H9 (cell line): Measurements from ENCODE around the gene RBMS2. TPM values are rescaled to one million over a fixed set of nuclear protein-coding genes. Genes with fewer than 3 reads are reported as not detected.

ENCODE experiments used
- DNase-seq: peaks from one replicate; pipeline ENCODE4 v3.0.0-alpha.2; 2017
- H2AFZ ChIP-seq: one replicate; pipeline ENCODE4 v1.6.1; 2013; ENCODE audit warnings: mild to moderate bottlenecking, low read length, control low read depth, moderate library complexity
- H2AK5ac ChIP-seq: 2 replicates; pipeline ENCODE4 v1.6.1; 2013; ENCODE audit warnings: low read length, control low read depth, mixed read lengths; ENCODE audit not compliant: insufficient read length
- H2BK120ac ChIP-seq: one replicate; pipeline ENCODE4 v1.6.1; 2013; ENCODE audit warnings: low read depth, mild to moderate bottlenecking, low read length, control low read depth, inconsistent platforms; ENCODE audit not compliant: poor library complexity, severe bottlenecking
- H2BK12ac ChIP-seq: 2 replicates; pipeline ENCODE4 v1.6.1; 2013; ENCODE audit warnings: low read length, control low read depth, mixed read lengths, low read depth; ENCODE audit not compliant: insufficient read length
- H2BK15ac ChIP-seq: 2 replicates; pipeline ENCODE4 v1.6.1; 2013; ENCODE audit warnings: low read depth, low read length, control low read depth
- H2BK20ac ChIP-seq: one replicate; pipeline ENCODE4 v1.6.1; 2013; ENCODE audit warnings: low read depth, mild to moderate bottlenecking, low read length, control low read depth, inconsistent platforms; ENCODE audit not compliant: poor library complexity, severe bottlenecking
- H2BK5ac ChIP-seq: 2 replicates; pipeline ENCODE4 v1.6.1; 2013; ENCODE audit warnings: low read length, control low read depth, mixed read lengths; ENCODE audit not compliant: insufficient read length
- H3K14ac ChIP-seq: 2 replicates; pipeline ENCODE4 v1.6.1; 2013; ENCODE audit warnings: low read length, control low read depth; ENCODE audit not compliant: insufficient read depth
- H3K18ac ChIP-seq: 2 replicates; pipeline ENCODE4 v1.6.1; 2013; ENCODE audit warnings: low read depth, mild to moderate bottlenecking, mixed read lengths, low read length, control low read depth; ENCODE audit not compliant: insufficient read length
- H3K23ac ChIP-seq: 2 replicates; pipeline ENCODE4 v1.6.1; 2013; ENCODE audit warnings: low read length, control low read depth, mixed read lengths, low read depth; ENCODE audit not compliant: insufficient read length
- H3K23me2 ChIP-seq: 2 replicates; pipeline ENCODE4 v1.6.1; 2013; ENCODE audit warnings: low read depth, mild to moderate bottlenecking, mixed read lengths, low read length, control low read depth; ENCODE audit not compliant: insufficient read length, poor library complexity, severe bottlenecking
- H3K27ac ChIP-seq: 2 replicates; pipeline ENCODE4 v1.5.1; 2013; ENCODE audit warnings: low read length, control low read depth, mixed read lengths, low read depth; ENCODE audit not compliant: insufficient read length
- H3K27me3 ChIP-seq: 2 replicates; pipeline ENCODE4 v1.6.1; 2013; ENCODE audit warnings: low read length, control low read depth, inconsistent platforms; ENCODE audit not compliant: insufficient read depth
- H3K4ac ChIP-seq: 2 replicates; pipeline ENCODE4 v1.6.1; 2013; ENCODE audit warnings: low read depth, mild to moderate bottlenecking, control low read depth, inconsistent platforms, low read length, moderate library complexity
- H3K4me1 ChIP-seq: 2 replicates; pipeline ENCODE4 v1.6.1; 2013; ENCODE audit warnings: low read length, control low read depth, inconsistent platforms; ENCODE audit not compliant: insufficient read depth
- H3K4me2 ChIP-seq: 2 replicates; pipeline ENCODE4 v1.6.1; 2013; ENCODE audit warnings: low read length, control low read depth, mixed read lengths; ENCODE audit not compliant: insufficient read length, insufficient read depth
- H3K56ac ChIP-seq: 2 replicates; pipeline ENCODE4 v1.6.1; 2013; ENCODE audit warnings: low read depth, mild to moderate bottlenecking, mixed read lengths, low read length, control low read depth; ENCODE audit not compliant: insufficient read length
- H3K79me1 ChIP-seq: 2 replicates; pipeline ENCODE4 v1.6.1; 2013; ENCODE audit warnings: low read depth, mild to moderate bottlenecking, moderate library complexity, low read length, control low read depth, inconsistent platforms; ENCODE audit not compliant: insufficient read depth, poor library complexity, severe bottlenecking
- H3K79me2 ChIP-seq: 2 replicates; pipeline ENCODE4 v1.6.1; 2013; ENCODE audit warnings: low read length, control low read depth, inconsistent platforms; ENCODE audit not compliant: insufficient read depth
- H3K9ac ChIP-seq: 2 replicates; pipeline ENCODE4 v1.6.1; 2013; ENCODE audit warnings: low read length, control low read depth, mixed read lengths; ENCODE audit not compliant: insufficient read length; ENCODE audit errors: extremely low read depth
- H3K9me3 ChIP-seq: one replicate; pipeline ENCODE4 v1.6.1; 2013; ENCODE audit warnings: low read depth, low read length, inconsistent platforms; ENCODE audit not compliant: control insufficient read depth
- H3T11ph ChIP-seq: one replicate; pipeline ENCODE4 v1.6.1; 2013; ENCODE audit warnings: mild to moderate bottlenecking, low read length, control low read depth, inconsistent platforms
- H4K20me1 ChIP-seq: one replicate; pipeline ENCODE4 v1.6.1; 2013; ENCODE audit not compliant: control insufficient read depth, insufficient read length, insufficient read depth
- H4K5ac ChIP-seq: 2 replicates; pipeline ENCODE4 v1.6.1; 2013; ENCODE audit warnings: low read depth, mild to moderate bottlenecking, mixed read lengths, low read length, control low read depth; ENCODE audit not compliant: insufficient read length
- H4K8ac ChIP-seq: replicated peaks from 2 replicates; pipeline ENCODE4 v1.6.1; 2013; ENCODE audit warnings: low read length, control low read depth, mixed read lengths, low read depth; ENCODE audit not compliant: insufficient read length
- H4K91ac ChIP-seq: 2 replicates; pipeline ENCODE4 v1.6.1; 2013; ENCODE audit warnings: low read depth, mild to moderate bottlenecking, moderate library complexity, mixed read lengths, low read length, control low read depth; ENCODE audit not compliant: insufficient read length
- H3K27ac Mint-ChIP-seq, 3 experiments: 2 replicates in 2 of 3; 3 replicates in 1 of 3; pipeline ENCODE4 v1.8.0; 2020 to 2021; ENCODE audit warnings: mixed read lengths in 3 of 3, mild to moderate bottlenecking in 1 of 3, moderate library complexity in 1 of 3
- H3K27me3 Mint-ChIP-seq: 2 replicates; pipeline ENCODE4 v1.8.0; 2021; ENCODE audit warnings: low read depth, mild to moderate bottlenecking, moderate library complexity, mixed read lengths
- H3K36me3 Mint-ChIP-seq, 3 experiments: 2 replicates in 2 of 3; 3 replicates in 1 of 3; pipeline ENCODE4 v1.8.0; 2020 to 2021; ENCODE audit warnings: low read depth in 3 of 3, mixed read lengths in 3 of 3; ENCODE audit not compliant: insufficient read depth in 1 of 3
- H3K4me1 Mint-ChIP-seq, 2 experiments: 2 replicates each; pipeline ENCODE4 v1.8.0; 2020; ENCODE audit warnings: mixed read lengths in 2 of 2
- H3K4me3 Mint-ChIP-seq, 2 experiments: 2 replicates in 1 of 2; 3 replicates in 1 of 2; pipeline ENCODE4 v1.8.0; 2020 to 2021; ENCODE audit warnings: mild to moderate bottlenecking in 2 of 2, mixed read lengths in 2 of 2, moderate library complexity in 1 of 2
- H3K9me3 Mint-ChIP-seq, 2 experiments: 2 replicates in 1 of 2; 3 replicates in 1 of 2; pipeline ENCODE4 v1.8.0; 2020; ENCODE audit warnings: mild to moderate bottlenecking in 2 of 2, mixed read lengths in 2 of 2, moderate library complexity in 1 of 2
- WGBS: extraction: QIAGEN DNeasy Blood & Tissue Kit; methylation state at CpG from one replicate; pipeline ENCODE4 v1.1.7; 2013; ENCODE audit warnings: missing lambda C conversion rate, low lambda C conversion rate, mixed read lengths; ENCODE audit not compliant: insufficient read length; ENCODE audit errors: extremely low coverage; 5-methylcytosine and 5-hydroxymethylcytosine counted together
- total RNA-seq: library from RNA; stranded (reverse); gene quantifications from 2 replicates; pipeline ENCODE4 v1.2.1, GENCODE V29; 2021
- TF ChIP-seq, protein P1 (sequence below): fragments of 200-600 bp; sonication (generic); conservative IDR thresholded peaks from 3 replicates; pipeline ENCODE4 v1.8.0; 2021; ENCODE audit warnings: antibody characterized with exemption, mild to moderate bottlenecking

RBMS2 gene
- total RNA-seq, 1 experiment from 2014 or later: 9.5 TPM

- Histone ChIP-seq H3K79me1 (no peaks in the 10 kb centered on the region), H3K4me2 (no peak overlapping the region), H3K23me2 (no peaks in the 10 kb centered on the region), H4K8ac (no peak overlapping the region), H3K4ac (no peak overlapping the region), H2BK15ac (no peak overlapping the region), H3T11ph (no peak overlapping the region), H3K56ac (no peak overlapping the region), H4K91ac (no peak overlapping the region), H3K27ac (no peak overlapping the region), H2BK12ac (no peak overlapping the region), H3K14ac (no peak overlapping the region), H3K4me1 (no peaks in the 10 kb centered on the region; the same call in 1 of the 2 replicates), H3K79me2 (no peaks in the 10 kb centered on the region), H3K23ac (no peak overlapping the region), H2BK120ac (no peak overlapping the region), H3K9me3 (no peaks in the 10 kb centered on the region), H2AFZ (no peak overlapping the region), H2BK5ac (no peak overlapping the region), H2AK5ac (no peak overlapping the region), H3K9ac (no peak overlapping the region), H4K20me1 (peaks cover 3% of the 10 kb centered on the region), H4K5ac (no peak overlapping the region), H3K27me3 (no peaks in the 10 kb centered on the region), H3K18ac (no peak overlapping the region), H2BK20ac (no peak overlapping the region)
- Mint-ChIP-seq H3K9me3 (no peaks in the 10 kb centered on the region), H3K36me3 (peaks cover 12 to 27% (median 23%) of the 10 kb centered on the region in 3 experiments; a peak in 6 of 7 replicates), H3K27ac (peak overlapping the region; percentile 90 to 92 (median 91); a peak in 6 of 7 replicates), H3K4me3 (no peak overlapping the region), H3K27me3 (no peaks in the 10 kb centered on the region), H3K4me1 (peaks cover 19 to 32% of the 10 kb centered on the region in 2 experiments)
- no CpG with 5 or more reads among the region's 8 CpGs for WGBS
- TF ChIP-seq, protein P1, sequence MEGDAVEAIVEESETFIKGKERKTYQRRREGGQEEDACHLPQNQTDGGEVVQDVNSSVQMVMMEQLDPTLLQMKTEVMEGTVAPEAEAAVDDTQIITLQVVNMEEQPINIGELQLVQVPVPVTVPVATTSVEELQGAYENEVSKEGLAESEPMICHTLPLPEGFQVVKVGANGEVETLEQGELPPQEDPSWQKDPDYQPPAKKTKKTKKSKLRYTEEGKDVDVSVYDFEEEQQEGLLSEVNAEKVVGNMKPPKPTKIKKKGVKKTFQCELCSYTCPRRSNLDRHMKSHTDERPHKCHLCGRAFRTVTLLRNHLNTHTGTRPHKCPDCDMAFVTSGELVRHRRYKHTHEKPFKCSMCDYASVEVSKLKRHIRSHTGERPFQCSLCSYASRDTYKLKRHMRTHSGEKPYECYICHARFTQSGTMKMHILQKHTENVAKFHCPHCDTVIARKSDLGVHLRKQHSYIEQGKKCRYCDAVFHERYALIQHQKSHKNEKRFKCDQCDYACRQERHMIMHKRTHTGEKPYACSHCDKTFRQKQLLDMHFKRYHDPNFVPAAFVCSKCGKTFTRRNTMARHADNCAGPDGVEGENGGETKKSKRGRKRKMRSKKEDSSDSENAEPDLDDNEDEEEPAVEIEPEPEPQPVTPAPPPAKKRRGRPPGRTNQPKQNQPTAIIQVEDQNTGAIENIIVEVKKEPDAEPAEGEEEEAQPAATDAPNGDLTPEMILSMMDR: peak; percentile 91
- peak; percentile 91 for DNase-seq
Observed at GRCh38 chr12:56593909-56594621, 72.4 kb downstream of the RBMS2 start.
